UCSD-AML1 (cell line): ENCODE measurements around the gene PNLIPRP3.
"Not testable (repeated sequence)": the region's sequence is repeated elsewhere in the genome, so short reads cannot be mapped to it uniquely, and the experiment has no call there.

Experiments
- DNase-seq: peaks from one replicate; lab custom pipeline; 2025; ENCODE audit not compliant: unreplicated experiment; lab: John Stamatoyannopoulos, UW

PNLIPRP3 gene

GRCh38 chr10:116427671-116428070, at the start of gene PNLIPRP3:
PNLIPRP3 (plus strand) TSS chr10:116427847; CDS start chr10:116428013, 166 bp downstream.
- no peak for DNase-seq

DNA sequence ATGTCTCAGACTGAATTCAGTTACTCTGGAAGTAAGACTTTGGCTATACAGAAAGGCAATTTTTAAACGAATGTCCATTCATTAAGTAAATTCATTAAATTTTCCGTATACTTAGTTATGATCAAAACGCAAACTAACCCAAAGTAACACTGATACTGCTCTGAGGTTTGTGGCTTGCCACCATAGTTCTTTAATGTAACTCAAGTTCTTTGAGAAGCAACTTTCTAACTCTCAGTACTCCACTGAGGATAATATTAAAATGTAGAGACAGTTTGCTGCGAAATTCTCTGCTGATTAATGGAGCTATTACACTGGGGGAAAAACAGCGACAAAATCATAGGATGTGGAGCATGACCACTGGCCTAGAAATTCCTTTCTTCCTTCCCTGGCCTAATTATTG, 45.4 kb upstream of the PNLIPRP3 start:
- no peak for DNase-seq

- no peak for DNase-seq
Measured at GRCh38 chr10:116385311-116385710, 42.3 kb upstream of the PNLIPRP3 start.

GRCh38 chr10:116385994-116386809, 41.4 kb upstream of the PNLIPRP3 start:
- no peak for DNase-seq

GRCh38 chr10:116393246-116393831, 34.3 kb upstream of the PNLIPRP3 start:
- not testable (repeated sequence) for DNase-seq

GRCh38 chr10:116395223-116395985, 32.2 kb upstream of the PNLIPRP3 start:
- no peak for DNase-seq

GRCh38 chr10:116398224-116398623, 29.4 kb upstream of the PNLIPRP3 start:
- no peak for DNase-seq

DNA sequence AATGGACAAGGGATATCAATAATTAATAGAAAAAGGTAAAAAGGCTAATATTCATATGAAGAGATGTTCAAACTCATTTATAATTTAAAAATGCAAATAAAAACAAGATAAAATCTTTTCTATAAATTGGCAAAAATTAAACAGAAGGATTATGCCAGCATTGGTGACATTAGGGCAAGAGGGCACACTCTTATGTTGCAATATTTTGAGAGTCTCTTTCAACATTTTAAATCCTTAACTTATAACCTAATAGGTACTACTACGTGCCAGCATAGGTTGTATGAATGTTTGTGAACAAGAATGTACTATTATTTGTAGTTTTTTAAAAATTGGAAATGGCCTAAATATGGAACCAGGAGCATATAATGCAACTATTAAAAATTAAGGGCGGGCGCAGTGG, 24.8 kb upstream of the PNLIPRP3 start:
- no peak for DNase-seq

GRCh38 chr10:116403740-116404250, 23.9 kb upstream of the PNLIPRP3 start:
- DNase-seq: no peak

- DNase-seq: no peak
Measured at GRCh38 chr10:116408719-116409118, 18.9 kb upstream of the PNLIPRP3 start.

DNA sequence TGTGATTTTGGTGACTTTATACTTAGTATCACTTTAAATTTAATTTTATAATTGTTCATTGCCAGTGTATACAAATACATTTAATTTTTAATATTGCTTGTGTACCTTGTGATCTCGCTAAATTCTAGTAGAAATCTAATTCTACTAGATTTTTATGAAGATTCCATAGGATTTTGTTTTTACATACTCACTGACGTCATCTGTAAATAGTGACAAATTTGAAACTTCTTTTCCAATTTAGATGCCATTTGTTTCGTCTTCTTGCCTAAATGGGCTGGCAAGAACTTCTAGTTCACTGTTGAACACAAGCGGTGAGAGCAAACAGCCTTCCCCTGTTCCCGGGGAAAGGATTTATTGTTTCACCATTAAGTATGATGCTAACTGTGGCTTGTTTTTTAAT, 17.3 kb upstream of the PNLIPRP3 start:
- DNase-seq: no peak

- no peak for DNase-seq
Measured at GRCh38 chr10:116417821-116418220, 9.8 kb upstream of the PNLIPRP3 start.

GRCh38 chr10:116418389-116418788, 9.3 kb upstream of the PNLIPRP3 start:
- no peak for DNase-seq

GRCh38 chr10:116421815-116422214, 5.8 kb upstream of the PNLIPRP3 start:
- DNase-seq: no peak

DNA sequence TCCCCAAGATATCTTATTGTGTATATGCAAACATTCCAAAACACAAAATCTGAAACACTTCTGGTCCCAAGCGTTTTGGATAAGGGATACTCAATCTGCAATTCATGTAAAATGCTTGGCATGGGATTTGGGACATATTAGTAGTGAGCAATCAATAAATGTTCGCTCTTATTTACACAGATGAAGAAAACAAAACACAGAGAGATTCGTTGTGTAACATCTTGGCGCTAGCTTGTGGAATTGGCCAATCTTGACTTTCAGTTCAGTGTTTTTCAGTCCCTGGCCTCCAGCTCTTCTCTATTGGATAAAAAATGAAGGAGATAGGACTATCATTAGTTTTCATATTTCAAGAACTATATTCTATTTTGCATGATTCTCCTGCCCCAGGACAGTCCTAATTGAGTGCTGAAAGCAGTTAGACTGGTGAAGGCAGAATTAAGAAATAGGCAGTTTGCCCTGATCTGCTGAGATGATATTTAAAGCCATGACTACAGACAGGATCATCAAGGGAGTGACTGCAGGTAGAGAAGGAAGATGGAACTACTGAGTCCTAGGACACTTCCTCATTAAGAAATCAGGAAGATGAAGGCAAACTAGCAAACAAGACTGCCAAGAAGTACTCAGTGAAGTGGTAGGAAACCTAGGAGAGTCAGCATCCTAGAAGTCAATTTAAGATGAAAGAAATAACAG, 1.8 kb downstream of the PNLIPRP3 start:
- no peak for DNase-seq

- DNase-seq: no peak
Measured at GRCh38 chr10:116430288-116430687, 2.6 kb downstream of the PNLIPRP3 start.

- no peak for DNase-seq
Measured at GRCh38 chr10:116431598-116431997, 4.0 kb downstream of the PNLIPRP3 start.

- DNase-seq: no peak
Measured at GRCh38 chr10:116437076-116437692, 9.5 kb downstream of the PNLIPRP3 start.

GRCh38 chr10:116440330-116441030, 12.8 kb downstream of the PNLIPRP3 start:
- no peak for DNase-seq

DNA sequence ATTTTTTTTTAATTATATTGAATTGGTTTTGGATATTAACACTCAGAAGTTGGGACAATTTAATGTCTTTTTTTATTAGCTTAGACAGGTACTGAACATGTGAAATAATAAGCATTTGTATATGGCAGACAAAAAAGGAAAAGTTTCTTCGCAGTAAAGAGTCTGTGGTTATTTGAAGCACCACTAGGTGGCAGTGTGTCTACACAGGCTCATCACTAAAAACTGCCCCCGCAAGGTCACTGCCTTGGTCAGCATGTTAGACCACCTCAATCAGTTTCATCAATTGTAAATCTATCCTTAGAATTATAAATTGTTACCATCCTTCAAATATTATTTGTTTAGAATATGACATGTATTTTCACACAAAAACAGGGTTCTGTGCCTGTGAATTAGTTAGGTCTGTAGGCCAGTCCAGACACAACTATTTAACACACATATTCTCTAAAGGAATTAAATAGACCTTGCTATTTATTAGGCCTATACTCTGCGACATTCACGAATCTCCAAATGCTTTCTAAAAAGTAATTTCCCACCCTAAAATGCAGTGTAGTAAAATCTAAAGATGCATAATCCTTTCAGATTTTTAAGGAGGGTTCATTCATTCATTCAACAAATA, 17.0 kb downstream of the PNLIPRP3 start:
- no peak for DNase-seq
